ENCODE data around the gene PTPRE. TPM values are rescaled to one million over a fixed set of nuclear protein-coding genes. Genes with fewer than 3 reads are reported as not detected.

PTPRE gene
- total and polyA plus RNA-seq, 2 donors = 12.3 to 15.2 TPM

DNA sequence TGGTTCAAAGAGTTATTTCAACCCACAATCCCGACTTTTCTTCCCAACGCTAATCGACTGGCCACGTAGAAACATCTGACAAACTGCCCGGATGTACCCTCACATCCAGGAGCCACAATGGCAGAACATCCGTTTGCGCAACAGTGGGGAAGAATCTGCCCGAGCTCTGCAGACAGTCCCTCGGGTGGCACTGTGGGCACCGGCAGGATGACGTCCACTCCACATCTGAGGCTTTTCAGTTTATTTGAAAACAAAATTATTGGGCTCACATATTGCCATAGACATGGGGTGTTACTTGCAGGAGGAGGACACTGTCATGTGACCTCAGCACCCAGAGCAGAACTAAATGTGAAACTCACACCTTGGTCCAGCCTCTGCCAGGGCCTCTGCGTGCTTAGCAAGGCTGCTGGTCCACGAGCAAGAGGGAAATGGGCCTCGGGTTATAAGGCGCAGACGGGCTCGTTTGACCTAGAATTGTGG lies 135.3 kb downstream of the PTPRE start:
- peaks cover 9 to 13% of the 10 kb centered on the region in 2 donors for H3K4me1 ChIP-seq (ENCODE audit: control insufficient read depth in 2 of 2, insufficient read depth in 2 of 2, low read length in 2 of 2)
- H3K27ac ChIP-seq (ENCODE audit: low read depth in 1 of 2, low read length in 1 of 2) = no peak overlapping the region
- WGBS = 94% methylated on average over 17 of the region's 17 CpGs
- DNase-seq (ENCODE audit: low read depth in 6 of 9, low spot score in 9 of 9) = no peak
- no peak overlapping the region for H3K4me3 ChIP-seq (ENCODE audit: low read length in 2 of 2)
- no peaks in the 10 kb centered on the region for H3K9me3 ChIP-seq (ENCODE audit: control insufficient read depth in 2 of 2, insufficient read depth in 1 of 2, low read length in 1 of 2)
- no peaks in the 10 kb centered on the region for H3K27me3 ChIP-seq (ENCODE audit: control insufficient read depth in 2 of 2, insufficient read depth in 1 of 2, low read length in 1 of 2)
- H3K36me3 ChIP-seq (ENCODE audit: control insufficient read depth in 2 of 2, insufficient read depth in 2 of 2, low read length in 1 of 2) = no peaks in the 10 kb centered on the region

DNA sequence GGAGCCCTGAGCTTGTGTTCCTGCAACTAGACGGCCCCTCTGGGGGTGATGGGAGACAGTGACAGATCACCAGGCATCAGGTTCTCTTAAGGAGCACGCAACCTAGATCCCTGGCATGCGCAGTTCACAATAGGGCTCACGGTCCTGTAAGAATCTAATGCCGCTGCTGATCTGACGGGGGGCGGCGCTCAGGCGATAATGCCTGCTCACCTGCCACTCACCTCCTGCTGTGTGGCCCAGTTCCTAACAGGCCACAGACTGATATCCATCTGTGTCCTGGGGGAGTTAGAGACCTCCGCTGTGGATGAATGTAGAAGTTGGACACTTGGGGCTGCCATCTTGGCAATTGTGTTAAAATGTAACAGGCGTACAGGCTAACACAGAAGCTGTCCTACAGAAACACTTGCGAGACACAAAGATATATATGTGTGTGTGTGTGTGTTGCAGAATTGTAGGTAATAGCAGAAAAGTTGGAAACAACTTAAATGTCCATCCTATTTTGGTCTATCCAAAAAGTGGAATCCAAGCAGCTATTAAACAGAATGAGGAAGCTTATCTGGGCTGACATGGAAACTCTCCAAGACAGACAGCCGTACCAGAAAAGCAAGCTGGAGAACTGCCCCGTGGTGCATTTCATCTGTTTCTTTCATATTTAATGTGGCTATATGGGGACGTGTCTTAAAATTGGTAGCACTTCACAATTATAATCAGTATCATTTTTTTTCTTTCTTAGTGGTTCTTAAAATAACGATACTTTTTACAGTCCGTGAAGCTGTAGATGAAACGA lies 136.5 kb downstream of the PTPRE start:
- no peaks in the 10 kb centered on the region for H3K36me3 ChIP-seq (ENCODE audit: control insufficient read depth in 2 of 2, insufficient read depth in 2 of 2, low read length in 1 of 2)
- H3K9me3 ChIP-seq (ENCODE audit: control insufficient read depth in 2 of 2, insufficient read depth in 1 of 2, low read length in 1 of 2) = no peaks in the 10 kb centered on the region
- 89% methylated on average over 18 of the region's 18 CpGs for WGBS
- H3K4me1 ChIP-seq (ENCODE audit: control insufficient read depth in 2 of 2, insufficient read depth in 2 of 2, low read length in 2 of 2) = peaks cover 13 to 26% of the 10 kb centered on the region in 2 donors
- no peaks in the 10 kb centered on the region for H3K27me3 ChIP-seq (ENCODE audit: control insufficient read depth in 2 of 2, insufficient read depth in 1 of 2, low read length in 1 of 2)
- DNase-seq (ENCODE audit: low read depth in 6 of 9, low spot score in 9 of 9) = no peak
- H3K4me3 ChIP-seq (ENCODE audit: low read length in 2 of 2) = no peak overlapping the region
- no peak overlapping the region for H3K27ac ChIP-seq (ENCODE audit: low read depth in 1 of 2, low read length in 1 of 2)

DNA sequence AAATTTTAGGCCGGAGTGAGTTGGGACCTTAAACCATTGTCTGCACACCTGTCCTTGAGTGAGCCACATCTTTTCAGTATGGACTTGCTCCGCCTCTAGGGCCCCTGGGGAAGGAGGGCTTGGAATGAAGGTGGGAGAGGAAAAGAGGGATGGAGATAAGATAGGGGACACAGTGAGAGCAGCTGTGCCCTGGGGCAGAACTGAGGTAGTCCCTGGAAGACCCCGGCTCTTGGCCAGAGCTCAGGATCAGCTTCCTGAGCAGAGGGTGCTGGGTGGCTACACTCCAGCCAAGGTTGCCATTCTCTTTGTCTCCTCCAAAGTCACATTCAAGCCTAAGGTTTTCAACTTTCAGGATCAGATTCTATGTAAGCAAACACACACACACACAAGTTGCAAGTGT lies 137.3 kb downstream of the PTPRE start:
- Histone ChIP-seq H3K36me3 (ENCODE audit: control insufficient read depth in 2 of 2, insufficient read depth in 2 of 2, low read length in 1 of 2) (peaks cover 0 to under 1% of the 10 kb centered on the region in 2 donors), H3K4me3 (ENCODE audit: low read length in 2 of 2) (no peak overlapping the region), H3K4me1 (ENCODE audit: control insufficient read depth in 2 of 2, insufficient read depth in 2 of 2, low read length in 2 of 2) (peaks cover 20 to 33% of the 10 kb centered on the region in 2 donors), H3K9me3 (ENCODE audit: control insufficient read depth in 2 of 2, insufficient read depth in 1 of 2, low read length in 1 of 2) (no peaks in the 10 kb centered on the region), H3K27me3 (ENCODE audit: control insufficient read depth in 2 of 2, insufficient read depth in 1 of 2, low read length in 1 of 2) (no peaks in the 10 kb centered on the region), H3K27ac (ENCODE audit: low read depth in 1 of 2, low read length in 1 of 2) (no peak overlapping the region)
- DNase-seq (ENCODE audit: low read depth in 6 of 9, low spot score in 9 of 9) = no peak
- 97% methylated on average over 3 of the region's 3 CpGs for WGBS

DNA sequence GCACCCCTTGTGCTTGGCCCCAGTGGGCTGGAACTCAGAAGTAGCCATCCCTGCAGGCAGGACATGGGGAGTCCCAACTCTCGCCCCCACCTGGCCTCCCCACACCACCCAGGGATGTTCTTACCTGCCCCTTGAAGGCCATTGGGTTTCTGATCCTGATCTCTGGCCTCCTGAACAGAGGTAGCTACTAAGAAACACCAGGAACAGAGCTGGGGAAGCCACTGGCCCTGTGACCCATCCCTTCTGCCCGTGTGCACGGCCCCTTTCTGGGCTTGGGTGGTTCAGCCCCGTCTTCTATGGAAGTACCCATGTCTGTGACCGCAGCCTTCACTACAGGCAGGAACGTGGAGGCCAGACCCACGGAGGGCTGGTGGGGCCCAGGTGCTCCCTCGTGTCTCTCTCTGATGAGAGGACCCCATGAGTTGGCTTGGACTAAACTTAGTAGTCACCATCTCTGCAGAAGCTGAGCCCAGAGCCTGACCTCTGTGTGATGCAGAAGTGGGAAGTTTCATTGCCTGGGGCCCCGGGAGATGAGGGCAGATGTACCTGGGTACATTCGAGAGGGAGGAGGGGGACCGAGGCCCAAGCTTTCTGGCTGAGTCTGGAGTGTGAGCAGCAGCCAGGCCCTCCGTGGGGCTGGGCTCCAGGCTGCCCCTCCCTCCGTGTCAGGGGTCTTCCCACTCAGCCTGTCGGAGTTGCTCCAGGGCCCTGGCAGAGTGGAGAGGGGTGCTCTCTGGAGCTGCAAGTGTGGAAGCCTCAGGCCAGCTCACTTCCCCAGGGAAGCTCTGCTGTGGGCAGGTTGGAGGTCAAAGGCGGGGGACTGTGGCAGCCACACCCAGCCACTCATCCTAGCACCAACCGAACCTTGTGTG lies 138.3 kb downstream of the PTPRE start:
- H3K4me3 ChIP-seq (ENCODE audit: low read length in 2 of 2) = no peak overlapping the region
- no peaks in the 10 kb centered on the region for H3K9me3 ChIP-seq (ENCODE audit: control insufficient read depth in 2 of 2, insufficient read depth in 1 of 2, low read length in 1 of 2)
- H3K36me3 ChIP-seq (ENCODE audit: control insufficient read depth in 2 of 2, insufficient read depth in 2 of 2, low read length in 1 of 2) = peaks cover 0 to 4% of the 10 kb centered on the region in 2 donors
- no peak overlapping the region for H3K27ac ChIP-seq (ENCODE audit: low read depth in 1 of 2, low read length in 1 of 2)
- DNase-seq (ENCODE audit: low read depth in 6 of 9, low spot score in 9 of 9) = no peak
- 94% methylated on average over 16 of the region's 16 CpGs for WGBS
- H3K4me1 ChIP-seq (ENCODE audit: control insufficient read depth in 2 of 2, insufficient read depth in 2 of 2, low read length in 2 of 2) = peaks cover 23 to 39% of the 10 kb centered on the region in 2 donors
- H3K27me3 ChIP-seq (ENCODE audit: control insufficient read depth in 2 of 2, insufficient read depth in 1 of 2, low read length in 1 of 2) = no peaks in the 10 kb centered on the region

DNA sequence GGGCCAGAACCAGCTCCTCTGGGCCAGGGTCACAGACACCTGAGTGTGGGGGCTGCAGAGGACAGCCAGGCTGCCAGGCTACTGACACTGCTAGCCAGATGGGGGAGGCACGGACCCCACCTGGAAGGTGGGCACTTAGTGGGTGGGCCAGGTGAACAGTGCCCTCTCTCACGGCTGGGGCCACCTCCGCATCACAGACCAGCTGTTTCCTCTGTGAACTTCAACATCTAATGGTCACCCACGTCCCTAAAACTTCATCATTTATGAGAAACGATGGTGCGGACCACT lies 138.9 kb downstream of the PTPRE start:
- DNase-seq (ENCODE audit: low read depth in 6 of 9, low spot score in 9 of 9) = no peak
- Histone ChIP-seq H3K27me3 (ENCODE audit: control insufficient read depth in 2 of 2, insufficient read depth in 1 of 2, low read length in 1 of 2) (no peaks in the 10 kb centered on the region), H3K36me3 (ENCODE audit: control insufficient read depth in 2 of 2, insufficient read depth in 2 of 2, low read length in 1 of 2) (peaks cover 0 to 4% of the 10 kb centered on the region in 2 donors), H3K27ac (ENCODE audit: low read depth in 1 of 2, low read length in 1 of 2) (no peak overlapping the region), H3K4me3 (ENCODE audit: low read length in 2 of 2) (no peak overlapping the region), H3K9me3 (ENCODE audit: control insufficient read depth in 2 of 2, insufficient read depth in 1 of 2, low read length in 1 of 2) (no peaks in the 10 kb centered on the region), H3K4me1 (ENCODE audit: control insufficient read depth in 2 of 2, insufficient read depth in 2 of 2, low read length in 2 of 2) (peaks cover 28 to 39% of the 10 kb centered on the region in 2 donors)
- 89% methylated on average over 6 of the region's 6 CpGs for WGBS

DNA sequence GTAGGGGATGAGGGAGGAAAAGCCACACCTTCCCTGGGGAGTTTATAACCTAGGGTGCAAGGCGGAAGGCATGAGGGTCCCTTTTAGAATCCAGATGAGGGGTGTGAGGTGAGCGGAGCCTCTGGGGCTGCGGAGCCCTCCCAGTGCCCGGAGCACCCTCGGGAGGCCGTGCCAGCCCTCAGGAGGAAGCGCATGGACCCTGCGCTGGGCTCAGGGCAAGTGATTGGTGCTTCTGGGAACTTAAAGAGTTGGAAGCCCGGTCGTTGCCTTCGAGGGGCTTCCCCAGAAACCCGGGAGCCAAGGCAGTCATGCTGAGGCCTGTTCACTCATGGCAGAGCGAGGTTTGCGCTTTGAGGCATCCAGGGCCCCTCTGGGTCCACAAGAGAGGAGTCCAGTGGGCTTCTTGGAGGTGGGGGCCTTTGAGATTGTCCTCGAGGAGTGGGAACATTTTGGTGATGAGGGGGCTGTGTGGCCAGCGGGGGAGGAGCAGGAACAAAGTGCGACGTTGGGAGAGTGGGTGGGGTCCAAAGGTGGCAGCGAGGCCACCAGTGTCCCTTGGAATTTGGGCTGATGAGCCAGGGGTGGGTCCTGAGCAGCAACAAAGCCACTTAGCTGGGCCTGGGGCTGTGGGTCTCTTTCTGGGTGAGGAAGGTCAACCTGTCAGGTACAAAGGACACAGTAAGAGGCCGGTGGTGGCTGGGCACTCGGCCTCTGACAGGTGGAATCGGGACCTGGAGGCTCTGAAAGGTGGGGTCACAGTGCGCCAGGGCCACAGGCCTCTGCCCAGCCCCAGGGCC lies 139.5 kb downstream of the PTPRE start:
- DNase-seq (ENCODE audit: low read depth in 6 of 9, low spot score in 9 of 9) = no peak
- Histone ChIP-seq H3K4me1 (ENCODE audit: control insufficient read depth in 2 of 2, insufficient read depth in 2 of 2, low read length in 2 of 2) (peaks cover 28 to 39% of the 10 kb centered on the region in 2 donors), H3K9me3 (ENCODE audit: control insufficient read depth in 2 of 2, insufficient read depth in 1 of 2, low read length in 1 of 2) (no peaks in the 10 kb centered on the region), H3K27ac (ENCODE audit: low read depth in 1 of 2, low read length in 1 of 2) (peak overlapping the region; percentile 2 to 97), H3K4me3 (ENCODE audit: low read length in 2 of 2) (no peak overlapping the region), H3K36me3 (ENCODE audit: control insufficient read depth in 2 of 2, insufficient read depth in 2 of 2, low read length in 1 of 2) (peaks cover 0 to 4% of the 10 kb centered on the region in 2 donors), H3K27me3 (ENCODE audit: control insufficient read depth in 2 of 2, insufficient read depth in 1 of 2, low read length in 1 of 2) (no peaks in the 10 kb centered on the region)
- 92% methylated on average over 23 of the region's 23 CpGs for WGBS

DNA sequence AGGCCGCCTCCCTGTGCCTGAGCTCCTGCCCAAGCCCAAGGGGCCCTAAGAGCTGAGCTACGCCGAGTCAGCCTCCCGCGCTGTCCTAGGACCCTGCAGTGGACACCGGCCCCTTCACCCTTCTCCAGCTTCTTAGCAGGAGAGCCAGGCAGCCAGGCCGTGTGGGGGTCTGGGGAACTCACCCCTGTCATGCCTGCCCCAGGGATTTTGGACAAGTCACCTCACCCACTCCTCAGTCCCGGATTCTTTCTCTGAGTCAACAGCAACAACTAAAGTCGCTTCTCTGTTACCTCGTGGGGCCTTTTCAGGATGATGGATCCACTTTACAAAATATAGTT lies 140.0 kb downstream of the PTPRE start:
- Histone ChIP-seq H3K27ac (ENCODE audit: low read depth in 1 of 2, low read length in 1 of 2) (peak overlapping the region; percentile 90 to 97), H3K27me3 (ENCODE audit: control insufficient read depth in 2 of 2, insufficient read depth in 1 of 2, low read length in 1 of 2) (no peaks in the 10 kb centered on the region), H3K36me3 (ENCODE audit: control insufficient read depth in 2 of 2, insufficient read depth in 2 of 2, low read length in 1 of 2) (peaks cover 2 to 4% of the 10 kb centered on the region in 2 donors), H3K4me3 (ENCODE audit: low read length in 2 of 2) (peak overlapping the region; percentile 51 to 53), H3K4me1 (ENCODE audit: control insufficient read depth in 2 of 2, insufficient read depth in 2 of 2, low read length in 2 of 2) (peaks cover 28 to 39% of the 10 kb centered on the region in 2 donors), H3K9me3 (ENCODE audit: control insufficient read depth in 2 of 2, insufficient read depth in 1 of 2, low read length in 1 of 2) (no peaks in the 10 kb centered on the region)
- DNase-seq (ENCODE audit: low read depth in 6 of 9, low spot score in 9 of 9) = no peak
- 82% methylated on average over 10 of the region's 10 CpGs for WGBS

DNA sequence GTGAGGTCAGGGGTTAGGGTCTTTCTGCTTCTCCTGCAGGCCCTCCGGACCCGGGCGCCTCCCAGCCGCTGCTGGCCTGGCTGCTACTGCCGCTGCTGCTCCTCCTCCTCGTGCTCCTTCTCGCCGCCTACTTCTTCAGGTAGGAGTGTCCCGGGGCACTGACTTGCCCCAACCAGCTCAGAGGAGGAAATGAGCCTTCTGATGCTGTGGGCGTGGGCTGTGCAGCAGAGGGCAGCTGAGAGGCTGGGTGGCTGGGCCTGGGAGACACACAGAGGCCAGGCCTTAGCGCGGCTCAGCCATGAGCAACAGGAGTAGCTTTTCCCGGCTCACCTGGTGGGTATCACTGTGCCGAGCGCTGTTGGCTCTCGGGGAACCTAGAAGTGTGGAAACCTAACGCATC lies 140.4 kb downstream of the PTPRE start:
- Histone ChIP-seq H3K27ac (ENCODE audit: low read depth in 1 of 2, low read length in 1 of 2) (peak overlapping the region; percentile 90 to 97), H3K4me3 (ENCODE audit: low read length in 2 of 2) (peak overlapping the region; percentile 51 to 53), H3K9me3 (ENCODE audit: control insufficient read depth in 2 of 2, insufficient read depth in 1 of 2, low read length in 1 of 2) (no peaks in the 10 kb centered on the region), H3K27me3 (ENCODE audit: control insufficient read depth in 2 of 2, insufficient read depth in 1 of 2, low read length in 1 of 2) (no peaks in the 10 kb centered on the region), H3K4me1 (ENCODE audit: control insufficient read depth in 2 of 2, insufficient read depth in 2 of 2, low read length in 2 of 2) (peaks cover 28 to 39% of the 10 kb centered on the region in 2 donors), H3K36me3 (ENCODE audit: control insufficient read depth in 2 of 2, insufficient read depth in 2 of 2, low read length in 1 of 2) (peaks cover 6 to 8% of the 10 kb centered on the region in 2 donors)
- WGBS = 1% methylated on average over 17 of the region's 17 CpGs
- peak in 8 of 9 donors; percentile 51 to 89 (median 64) for DNase-seq (ENCODE audit: low read depth in 6 of 9, low spot score in 9 of 9)

All from thymus (tissue), 11 donors.